Subcutaneous adipose tissue (tissue), 4 donors: ENCODE measurements around the gene AIFM3. TPM values are rescaled to one million over a fixed set of nuclear protein-coding genes. Genes with fewer than 3 reads are reported as not detected.

ENCODE experiments used
- total RNA-seq, 4 donors: library from RNA; depleted of rRNA; stranded (reverse); fragments of >200 nt; gene quantifications; one replicate each; pipeline ENCODE4 v1.1.0, GENCODE V29; 2016
- TF ChIP-seq, protein P1 (sequence below): fragments of 450-650 bp; IDR thresholded peaks from one replicate; pipeline ENCODE4 v1.5.1; 2016; ENCODE audit warnings: low read depth, mild to moderate bottlenecking, control low read depth, antibody characterized with exemption, moderate library complexity

AIFM3 gene
- total RNA-seq, 4 donors from 2014 or later = 1.3 to 5.7 (median 1.5) TPM

DNA sequence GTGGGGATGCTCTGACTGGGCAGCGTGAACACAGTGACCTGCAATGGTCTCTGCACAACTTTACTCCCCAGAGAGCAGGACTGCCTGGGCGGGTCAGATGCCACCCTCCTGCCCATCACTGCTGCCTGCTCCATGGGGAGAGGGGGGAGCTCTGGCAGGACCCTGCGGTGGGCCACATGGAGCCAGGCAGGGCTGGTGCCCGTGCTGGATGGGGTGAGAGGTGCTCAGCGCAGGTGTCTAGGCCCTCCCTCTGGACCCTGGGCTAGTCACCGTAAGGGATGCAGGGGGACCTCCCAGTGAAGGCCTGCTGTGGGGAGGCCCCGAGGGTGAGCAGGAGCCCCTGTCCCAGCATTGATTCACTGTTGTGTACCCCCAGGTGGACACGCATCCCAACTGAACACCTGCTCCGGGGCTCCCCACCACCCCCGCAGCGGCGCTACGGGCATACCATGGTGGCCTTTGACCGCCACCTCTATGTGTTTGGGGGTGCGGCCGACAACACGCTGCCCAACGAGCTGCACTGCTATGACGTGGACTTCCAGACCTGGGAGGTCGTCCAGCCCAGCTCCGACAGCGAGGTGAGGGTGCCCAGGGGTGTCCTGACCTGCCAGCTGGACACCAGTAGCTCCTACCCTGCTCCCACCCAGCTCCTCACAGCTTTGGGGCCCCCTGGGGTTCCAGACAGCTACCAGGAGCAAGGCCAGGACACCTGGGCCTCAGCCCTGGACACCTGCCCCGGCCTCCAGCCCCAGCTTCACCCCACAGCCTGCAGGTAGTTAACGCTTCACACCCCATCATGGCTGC lies 24.4 kb downstream of the AIFM3 start:
- TF ChIP-seq, protein P1, sequence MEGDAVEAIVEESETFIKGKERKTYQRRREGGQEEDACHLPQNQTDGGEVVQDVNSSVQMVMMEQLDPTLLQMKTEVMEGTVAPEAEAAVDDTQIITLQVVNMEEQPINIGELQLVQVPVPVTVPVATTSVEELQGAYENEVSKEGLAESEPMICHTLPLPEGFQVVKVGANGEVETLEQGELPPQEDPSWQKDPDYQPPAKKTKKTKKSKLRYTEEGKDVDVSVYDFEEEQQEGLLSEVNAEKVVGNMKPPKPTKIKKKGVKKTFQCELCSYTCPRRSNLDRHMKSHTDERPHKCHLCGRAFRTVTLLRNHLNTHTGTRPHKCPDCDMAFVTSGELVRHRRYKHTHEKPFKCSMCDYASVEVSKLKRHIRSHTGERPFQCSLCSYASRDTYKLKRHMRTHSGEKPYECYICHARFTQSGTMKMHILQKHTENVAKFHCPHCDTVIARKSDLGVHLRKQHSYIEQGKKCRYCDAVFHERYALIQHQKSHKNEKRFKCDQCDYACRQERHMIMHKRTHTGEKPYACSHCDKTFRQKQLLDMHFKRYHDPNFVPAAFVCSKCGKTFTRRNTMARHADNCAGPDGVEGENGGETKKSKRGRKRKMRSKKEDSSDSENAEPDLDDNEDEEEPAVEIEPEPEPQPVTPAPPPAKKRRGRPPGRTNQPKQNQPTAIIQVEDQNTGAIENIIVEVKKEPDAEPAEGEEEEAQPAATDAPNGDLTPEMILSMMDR = no peak

DNA sequence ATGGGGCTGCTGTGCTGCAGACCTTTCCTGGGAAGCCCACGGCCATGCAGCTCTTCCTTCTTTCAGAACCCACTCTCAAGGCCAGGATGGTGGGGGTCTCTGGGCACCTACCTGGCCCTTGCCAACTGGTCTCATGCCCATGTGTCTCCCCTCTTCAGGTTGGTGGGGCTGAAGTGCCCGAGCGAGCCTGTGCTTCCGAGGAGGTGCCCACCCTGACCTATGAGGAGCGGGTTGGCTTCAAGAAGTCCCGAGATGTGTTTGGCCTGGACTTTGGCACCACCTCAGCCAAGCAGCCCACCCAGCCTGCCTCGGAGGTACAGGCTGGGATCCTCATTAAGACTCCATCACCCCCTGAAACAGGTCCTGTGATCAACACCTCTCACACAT lies 25.0 kb downstream of the AIFM3 start:
- TF ChIP-seq, protein P1 = no peak

DNA sequence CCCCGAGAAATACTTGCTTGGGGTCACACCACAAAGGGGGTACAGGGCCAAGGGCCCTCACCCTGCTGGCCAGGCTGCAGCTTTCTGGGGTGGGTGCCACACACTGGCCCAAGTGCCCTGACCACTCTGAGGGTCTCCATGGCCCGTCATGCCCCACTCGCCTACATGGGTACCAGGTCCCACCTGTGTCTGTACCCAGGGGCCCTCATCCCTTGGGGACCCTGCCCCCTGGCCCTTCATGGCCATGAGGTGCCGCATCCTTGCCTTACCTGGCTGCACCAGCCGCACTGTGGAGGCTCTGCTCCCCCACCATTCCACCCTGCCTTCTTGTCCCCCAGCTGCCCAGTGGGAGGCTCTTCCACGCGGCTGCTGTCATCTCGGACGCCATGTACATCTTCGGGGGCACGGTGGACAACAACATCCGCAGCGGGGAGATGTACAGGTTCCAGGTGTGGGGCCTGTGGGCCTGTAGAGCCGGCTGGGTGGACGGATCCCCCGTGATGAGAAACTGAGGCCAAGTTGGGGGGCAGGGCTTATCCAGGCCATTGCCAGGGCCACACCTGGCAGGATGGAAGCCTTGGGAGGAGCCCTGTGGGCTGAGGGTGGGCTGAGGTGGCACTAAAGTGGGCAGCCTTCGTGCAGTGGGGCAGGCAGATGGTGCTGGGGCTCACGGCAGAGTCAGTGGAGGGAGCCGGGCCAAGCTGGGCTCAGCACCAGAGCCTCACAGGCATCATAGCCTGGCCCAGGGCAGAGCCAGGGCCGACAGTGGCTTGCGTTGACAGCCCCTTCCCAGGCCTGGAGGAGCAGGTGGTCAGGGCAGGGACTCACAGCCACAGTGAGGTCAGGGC lies 25.6 kb downstream of the AIFM3 start:
- TF ChIP-seq, protein P1 = no peak

DNA sequence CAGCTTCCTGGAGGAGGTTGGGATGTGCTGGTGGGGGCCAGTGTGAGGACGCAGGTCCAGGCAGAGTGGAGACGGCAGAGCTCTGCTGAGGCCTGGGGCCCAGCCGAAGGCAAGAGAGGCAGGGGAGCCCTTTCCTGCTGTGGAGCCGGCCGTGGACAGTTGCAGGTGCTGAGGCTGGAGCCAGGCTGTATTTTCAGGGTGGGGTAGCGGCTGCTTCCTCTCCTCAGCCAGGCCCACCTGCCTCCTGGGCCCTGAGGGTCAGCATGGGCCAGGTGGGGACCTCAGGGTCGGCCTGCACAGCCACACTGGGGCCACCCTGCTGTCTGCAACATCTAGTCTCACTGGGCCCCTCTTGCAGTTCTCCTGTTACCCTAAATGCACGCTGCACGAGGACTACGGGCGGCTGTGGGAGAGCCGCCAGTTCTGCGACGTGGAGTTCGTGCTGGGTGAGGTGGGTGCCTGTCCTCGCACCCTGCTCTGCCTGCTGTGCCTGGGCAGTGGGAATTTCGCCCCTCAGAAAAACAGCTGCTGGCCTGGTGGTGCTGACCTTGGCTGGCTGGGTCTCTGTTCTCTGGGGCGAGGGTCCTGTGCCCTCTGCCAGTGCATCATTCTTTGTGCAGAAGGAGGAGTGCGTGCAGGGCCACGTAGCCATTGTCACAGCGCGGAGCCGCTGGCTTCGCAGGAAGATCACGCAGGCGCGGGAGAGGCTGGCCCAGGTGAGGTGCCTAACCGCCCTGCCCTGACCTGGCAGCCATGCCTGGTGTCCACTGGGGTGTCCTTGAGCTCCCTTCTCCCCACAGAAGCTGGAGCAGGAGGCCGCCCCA lies 26.5 kb downstream of the AIFM3 start:
- TF ChIP-seq, protein P1 = no peak

DNA sequence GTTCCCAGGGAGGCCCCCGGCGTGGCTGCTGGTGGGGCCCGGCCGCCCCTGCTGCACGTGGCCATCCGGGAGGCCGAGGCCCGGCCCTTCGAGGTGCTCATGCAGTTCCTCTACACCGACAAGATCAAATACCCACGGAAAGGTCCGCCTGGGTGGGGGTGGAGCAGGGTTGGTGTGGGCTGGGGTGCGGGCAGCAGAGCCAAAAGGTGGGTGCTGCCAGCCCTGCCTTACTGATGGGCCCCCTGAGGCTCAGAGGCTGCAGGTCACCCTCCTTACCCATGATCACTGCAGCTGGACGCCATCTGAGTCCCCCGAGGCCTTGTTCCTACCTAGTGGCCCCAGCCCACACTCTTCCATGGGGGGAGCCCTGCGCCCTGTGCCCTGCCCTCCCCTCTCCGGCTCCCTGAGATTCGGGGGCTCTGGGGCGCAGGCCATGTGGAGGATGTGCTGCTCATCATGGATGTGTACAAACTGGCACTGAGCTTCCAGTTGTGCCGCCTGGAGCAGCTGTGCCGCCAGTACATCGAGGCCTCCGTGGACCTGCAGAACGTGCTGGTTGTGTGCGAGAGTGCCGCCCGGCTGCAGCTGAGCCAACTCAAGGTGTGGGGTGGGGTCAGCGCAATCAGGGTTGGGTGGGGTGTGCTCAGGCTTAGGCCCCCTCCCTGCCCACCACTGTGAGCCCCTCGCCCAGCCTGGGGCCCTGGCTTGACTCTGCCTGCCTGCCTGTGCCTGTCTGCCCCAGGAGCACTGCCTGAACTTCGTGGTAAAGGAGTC lies 27.3 kb downstream of the AIFM3 start:
- TF ChIP-seq, protein P1 = no peak

DNA sequence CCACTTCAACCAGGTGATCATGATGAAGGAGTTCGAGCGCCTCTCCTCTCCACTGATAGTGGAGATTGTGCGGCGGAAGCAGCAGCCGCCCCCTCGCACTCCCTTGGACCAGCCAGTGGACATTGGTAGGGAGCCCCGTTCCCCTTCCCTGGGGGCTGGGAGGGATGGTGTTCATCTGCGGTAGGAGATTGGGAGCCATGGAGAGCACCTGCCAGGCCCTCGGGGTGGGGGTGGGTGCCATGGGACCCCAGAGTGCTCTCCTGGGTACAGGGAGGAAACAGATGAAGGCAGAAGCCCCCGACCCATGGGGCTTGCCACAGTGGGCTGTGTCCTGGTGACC lies 27.8 kb downstream of the AIFM3 start:
- TF ChIP-seq, protein P1 = no peak
